ENCODE results near the gene NCEH1. TPM values are rescaled to one million over a fixed set of nuclear protein-coding genes. Genes with fewer than 3 reads are reported as not detected.

The NCEH1 gene
- total and polyA plus RNA-seq, 9 of the 15 experiments (the other 6 are each of a cell fraction or from before 2014, with no cell fraction given): 1.3 to 5.0 (median 2.8) TPM

DNA sequence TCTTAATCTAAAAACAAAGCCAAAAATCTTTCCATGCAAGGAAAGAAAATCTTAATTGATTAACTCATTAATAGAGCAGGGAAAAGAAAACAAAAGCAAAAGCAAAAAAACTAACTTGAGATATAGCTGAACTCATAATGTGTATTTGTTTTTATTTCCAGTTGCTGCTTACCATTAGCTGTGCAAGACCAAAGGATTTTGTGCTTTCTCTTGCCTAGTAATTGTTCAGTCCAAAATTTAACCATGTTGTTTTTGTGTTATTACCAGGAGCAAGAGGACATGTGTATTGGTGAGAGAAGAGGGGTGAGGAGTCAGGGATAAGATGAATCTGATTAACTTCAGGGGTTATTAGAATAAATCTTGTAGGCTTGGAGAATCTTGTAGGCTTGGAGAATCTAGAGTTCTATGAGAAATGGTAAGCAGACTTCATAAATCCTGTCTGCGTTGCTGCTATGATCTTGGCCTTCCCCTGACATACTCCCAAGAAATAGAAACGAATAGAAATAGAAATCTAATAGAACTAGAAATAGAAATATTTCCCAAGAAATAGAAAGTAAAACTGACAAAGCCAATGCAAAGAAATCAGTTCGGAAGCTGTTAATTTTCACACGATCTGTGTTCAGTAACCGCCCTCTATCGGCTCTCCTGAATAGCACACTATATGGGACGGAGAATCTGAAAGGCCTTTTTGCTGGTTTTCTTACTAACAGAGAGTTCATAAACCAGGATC lies 115.0 kb downstream of the NCEH1 start (continued):
- TF ChIP-seq ZNF766 (CRISPR knock-in tag; conservative IDR thresholded peaks at IDR 0.05): 0 out of 2 replicates have a peak, but pooled peaks have one; percentile 38
- TF ChIP-seq, protein P1, sequence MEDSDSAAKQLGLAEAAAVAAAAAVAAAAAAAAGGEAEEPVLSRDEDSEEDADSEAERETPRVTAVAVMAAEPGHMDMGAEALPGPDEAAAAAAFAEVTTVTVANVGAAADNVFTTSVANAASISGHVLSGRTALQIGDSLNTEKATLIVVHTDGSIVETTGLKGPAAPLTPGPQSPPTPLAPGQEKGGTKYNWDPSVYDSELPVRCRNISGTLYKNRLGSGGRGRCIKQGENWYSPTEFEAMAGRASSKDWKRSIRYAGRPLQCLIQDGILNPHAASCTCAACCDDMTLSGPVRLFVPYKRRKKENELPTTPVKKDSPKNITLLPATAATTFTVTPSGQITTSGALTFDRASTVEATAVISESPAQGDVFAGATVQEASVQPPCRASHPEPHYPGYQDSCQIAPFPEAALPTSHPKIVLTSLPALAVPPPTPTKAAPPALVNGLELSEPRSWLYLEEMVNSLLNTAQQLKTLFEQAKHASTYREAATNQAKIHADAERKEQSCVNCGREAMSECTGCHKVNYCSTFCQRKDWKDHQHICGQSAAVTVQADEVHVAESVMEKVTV (CRISPR knock-in tag; IDR thresholded peaks at IDR 0.05): peak; percentile 92
- no peak for TF ChIP-seq NR2C2 (CRISPR knock-in tag; IDR thresholded peaks at IDR 0.05)
- TF ChIP-seq NR2C2 (tag; IDR thresholded peaks at IDR 0.05): 0 out of 2 replicates have a peak, but pooled peaks have one; percentile 11
- peak; percentile 40 for TF ChIP-seq SMC3 (conservative IDR thresholded peaks at IDR 0.05; ENCODE audit: insufficient read depth, low read depth, low read length)
- peak; percentile 26; the same call in 1 of the 2 replicates for TF ChIP-seq PHF21A (IDR thresholded peaks at IDR 0.05; ENCODE audit: borderline replicate concordance, low read depth)
